SH-SY5Y (cell line): Measurements from ENCODE around the gene ADAMTS17.

Experiments used
- GATA2 ChIP-seq: IDR thresholded peaks from 2 replicates; pipeline ENCODE4 v1.6.1; 2011; ENCODE audit warnings: mild to moderate bottlenecking, low read depth, low read length
- GATA3 ChIP-seq: IDR thresholded peaks from 2 replicates; pipeline ENCODE4 v1.6.1; 2011; ENCODE audit warnings: low read depth, mild to moderate bottlenecking, low read length, moderate library complexity

GRCh38 chr15:100057281-100057680 is 284.5 kb downstream of the ADAMTS17 start:
- TF ChIP-seq GATA2 (no peak), GATA3 (no peak)
